Endothelial cell of umbilical vein (primary cell): ENCODE data around the gene ACIN1.

ENCODE experiments used
- EZH2 ChIP-seq: IDR thresholded peaks from 2 replicates; pipeline ENCODE4 v1.6.1; 2012; ENCODE audit warnings: borderline replicate concordance, low read depth, mild to moderate bottlenecking, moderate library complexity, low read length, inconsistent platforms; ENCODE audit not compliant: severe bottlenecking
- MYC ChIP-seq: IDR thresholded peaks from one replicate; pipeline ENCODE4 v1.6.1; 2011; ENCODE audit warnings: mild to moderate bottlenecking, low read depth, low read length
- POLR2A ChIP-seq: IDR thresholded peaks from 2 replicates; pipeline ENCODE4 v1.6.1; 2012; ENCODE audit warnings: low read depth, mild to moderate bottlenecking, control low read depth, low read length
- POLR2AphosphoS5 ChIP-seq: IDR thresholded peaks from 2 replicates; pipeline ENCODE4 v1.6.1; 2012; ENCODE audit warnings: low read depth, mild to moderate bottlenecking, control low read depth, low read length, moderate library complexity; ENCODE audit not compliant: insufficient read depth
- TF ChIP-seq, protein P1 (sequence below), 2 donors: IDR thresholded peaks; 1 replicate in 1 of 2; 2 replicates in 1 of 2; pipeline ENCODE4 v1.5.1; 2011; ENCODE audit warnings: low read length in 2 of 2, mild to moderate bottlenecking in 2 of 2, moderate library complexity in 2 of 2, control low read depth in 1 of 2, inconsistent platforms in 1 of 2, low read depth in 1 of 2; ENCODE audit not compliant: insufficient read depth in 1 of 2; ENCODE audit errors: extremely low read depth in 1 of 2
- TF ChIP-seq, protein P2 (sequence below): IDR thresholded peaks from 2 replicates; pipeline ENCODE4 v1.6.1; 2011; ENCODE audit not compliant: insufficient read depth, insufficient read length

DNA sequence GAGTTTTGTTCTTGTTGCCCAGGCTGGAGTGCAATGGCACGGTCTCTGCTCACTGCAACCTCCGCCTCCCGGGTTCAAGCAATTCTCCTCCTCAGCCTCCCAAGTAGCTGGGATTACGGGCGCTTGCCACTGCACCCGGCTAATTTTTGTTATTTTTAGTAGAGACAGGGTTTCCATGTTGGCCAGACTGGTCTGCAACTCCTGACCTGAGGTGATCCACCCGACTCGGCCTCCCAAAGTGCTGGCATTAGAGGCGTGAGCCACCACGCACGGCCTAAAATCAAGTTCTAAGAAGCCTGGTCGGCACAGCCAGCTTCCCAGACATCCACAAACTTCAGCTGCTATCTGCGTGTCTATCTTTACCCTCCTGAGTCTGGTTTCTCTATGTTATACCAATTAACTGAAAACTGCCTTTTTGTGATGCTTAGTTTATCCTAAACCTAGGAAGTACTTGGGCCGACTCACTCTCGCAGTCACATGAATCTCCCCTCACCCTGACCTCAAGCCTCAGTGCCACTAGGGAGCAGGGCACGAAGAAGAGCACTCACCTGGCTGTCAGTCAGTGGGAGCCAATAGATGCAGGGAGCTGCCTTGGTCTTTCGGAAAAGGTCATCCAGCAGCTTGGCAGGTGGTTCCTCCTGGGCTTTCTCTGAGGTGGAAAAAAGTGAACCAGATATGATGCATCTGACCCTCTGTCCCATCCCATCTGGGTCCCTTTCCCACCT is 34.2 kb downstream of the ACIN1 start:
- TF ChIP-seq, protein P1, sequence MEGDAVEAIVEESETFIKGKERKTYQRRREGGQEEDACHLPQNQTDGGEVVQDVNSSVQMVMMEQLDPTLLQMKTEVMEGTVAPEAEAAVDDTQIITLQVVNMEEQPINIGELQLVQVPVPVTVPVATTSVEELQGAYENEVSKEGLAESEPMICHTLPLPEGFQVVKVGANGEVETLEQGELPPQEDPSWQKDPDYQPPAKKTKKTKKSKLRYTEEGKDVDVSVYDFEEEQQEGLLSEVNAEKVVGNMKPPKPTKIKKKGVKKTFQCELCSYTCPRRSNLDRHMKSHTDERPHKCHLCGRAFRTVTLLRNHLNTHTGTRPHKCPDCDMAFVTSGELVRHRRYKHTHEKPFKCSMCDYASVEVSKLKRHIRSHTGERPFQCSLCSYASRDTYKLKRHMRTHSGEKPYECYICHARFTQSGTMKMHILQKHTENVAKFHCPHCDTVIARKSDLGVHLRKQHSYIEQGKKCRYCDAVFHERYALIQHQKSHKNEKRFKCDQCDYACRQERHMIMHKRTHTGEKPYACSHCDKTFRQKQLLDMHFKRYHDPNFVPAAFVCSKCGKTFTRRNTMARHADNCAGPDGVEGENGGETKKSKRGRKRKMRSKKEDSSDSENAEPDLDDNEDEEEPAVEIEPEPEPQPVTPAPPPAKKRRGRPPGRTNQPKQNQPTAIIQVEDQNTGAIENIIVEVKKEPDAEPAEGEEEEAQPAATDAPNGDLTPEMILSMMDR (IDR thresholded peaks at IDR 0.05; ENCODE audit: extremely low read depth in 1 of 2, insufficient read depth in 1 of 2, low read depth in 1 of 2, low read length in 2 of 2) = no peak
- TF ChIP-seq EZH2 (no peak), POLR2A (no peak), POLR2AphosphoS5 (no peak), MYC (no peak)
- TF ChIP-seq, protein P2, sequence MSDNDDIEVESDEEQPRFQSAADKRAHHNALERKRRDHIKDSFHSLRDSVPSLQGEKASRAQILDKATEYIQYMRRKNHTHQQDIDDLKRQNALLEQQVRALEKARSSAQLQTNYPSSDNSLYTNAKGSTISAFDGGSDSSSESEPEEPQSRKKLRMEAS = no peak
